NCI-H1092 (cell line): ENCODE measurements around the gene UBA6.
"Not testable (repeated sequence)": the region's sequence is repeated elsewhere in the genome, so short reads cannot be mapped to it uniquely, and the experiment has no call there.

Experiments
- DNase-seq: peaks from one replicate; lab custom pipeline; 2025; lab: John Stamatoyannopoulos, UW

Gene UBA6

GRCh38 chr4:67713529-67714247 is 12.7 kb upstream of the UBA6 start:
- DNase-seq = no peak

DNA sequence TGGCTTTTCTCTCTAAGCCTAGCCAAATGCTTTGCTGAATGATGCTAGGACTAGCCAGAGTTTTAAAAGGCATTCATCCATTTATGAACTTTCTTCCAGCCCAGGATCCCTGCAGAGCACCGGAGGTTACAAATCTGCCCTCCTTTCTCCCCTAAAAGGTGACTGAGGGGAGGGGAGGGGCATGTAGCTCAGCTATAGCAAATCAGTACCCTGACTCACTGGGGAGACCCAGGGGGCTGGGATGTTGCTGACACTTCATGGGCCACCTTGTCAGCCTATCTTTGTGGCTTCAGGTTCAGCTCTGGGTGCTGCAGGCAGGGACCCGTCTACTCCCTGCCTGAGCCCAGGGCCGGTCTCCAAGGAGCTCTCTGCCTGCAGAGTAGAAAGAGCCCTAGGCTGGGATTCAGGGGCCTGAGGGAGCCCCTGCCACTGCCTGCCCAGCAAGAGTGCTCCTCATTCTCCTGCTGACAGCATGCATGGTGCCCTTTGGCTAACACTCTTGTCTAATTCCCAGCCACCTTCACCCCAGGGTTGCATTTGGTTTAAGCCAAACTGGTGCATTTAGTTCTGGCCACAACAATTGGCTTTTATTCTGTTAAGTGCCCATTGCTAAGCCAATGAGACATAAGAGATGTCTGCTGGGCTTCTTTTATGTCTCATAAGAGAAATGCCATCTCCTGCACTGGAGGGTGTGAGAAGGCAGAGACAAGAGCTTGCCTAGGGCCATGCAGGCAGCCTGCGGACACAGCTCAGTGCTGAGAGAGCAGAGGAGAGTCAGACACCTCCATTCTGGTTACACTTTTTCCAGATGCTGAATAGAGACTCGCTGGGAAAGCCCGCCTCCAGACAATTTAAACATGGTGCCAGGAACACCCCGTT is 11.9 kb upstream of the UBA6 start:
- DNase-seq = no peak

DNA sequence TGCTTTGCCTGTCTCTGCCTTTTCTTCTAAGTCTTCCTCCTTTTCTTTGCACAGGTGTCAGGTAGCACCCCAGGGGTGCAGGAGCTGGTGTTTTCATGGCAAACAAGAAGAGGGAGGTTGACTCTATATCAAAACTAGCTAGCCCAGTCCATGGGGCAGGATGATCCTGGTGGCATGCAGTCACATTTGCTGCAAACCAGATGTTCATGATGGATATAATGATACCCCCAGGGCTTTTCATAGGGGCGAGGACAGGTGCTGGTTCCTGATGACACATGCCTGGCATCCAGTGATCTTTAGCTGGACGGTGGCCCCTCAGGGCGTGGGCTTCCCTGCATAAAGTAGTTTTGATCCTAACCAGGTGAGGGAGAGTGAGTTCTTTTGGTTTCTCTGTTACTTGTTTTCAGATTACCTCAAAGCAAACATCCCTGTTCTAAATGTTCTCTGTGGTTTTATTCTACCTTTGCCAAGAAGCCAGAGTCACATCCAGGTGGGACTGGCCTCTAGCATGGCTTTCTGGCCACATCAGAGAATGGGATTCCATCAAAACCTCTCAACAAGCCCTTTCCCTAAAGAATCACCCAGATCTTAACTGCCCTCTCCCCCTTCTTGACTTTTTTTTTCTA is 11.2 kb upstream of the UBA6 start:
- DNase-seq = no peak

GRCh38 chr4:67706682-67707081 is 5.7 kb upstream of the UBA6 start:
- not testable (repeated sequence) for DNase-seq

DNA sequence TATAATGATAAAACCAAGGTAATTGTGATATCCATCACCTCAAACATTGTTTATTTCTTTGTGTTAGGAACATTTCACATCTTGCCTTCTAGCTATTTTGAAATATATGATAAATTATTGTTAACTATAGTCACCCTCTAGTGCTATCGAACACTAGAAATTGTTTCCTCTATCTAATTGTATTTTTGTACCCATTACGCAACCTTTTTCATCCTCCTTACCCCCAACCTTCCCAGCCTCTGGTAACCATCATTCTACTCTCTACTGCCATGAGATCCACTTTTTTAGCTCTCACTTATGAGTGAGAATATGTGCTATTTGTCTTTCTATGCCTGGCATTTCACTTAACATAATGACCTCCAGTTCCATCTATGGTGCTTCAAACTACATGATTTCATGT is 3.9 kb upstream of the UBA6 start:
- DNase-seq = no peak

- no peak for DNase-seq
Observed at GRCh38 chr4:67702166-67702565, 1.2 kb upstream of the UBA6 start.

- DNase-seq = no peak
Observed at GRCh38 chr4:67701517-67701850, 529 bp upstream of the UBA6 start.

DNA sequence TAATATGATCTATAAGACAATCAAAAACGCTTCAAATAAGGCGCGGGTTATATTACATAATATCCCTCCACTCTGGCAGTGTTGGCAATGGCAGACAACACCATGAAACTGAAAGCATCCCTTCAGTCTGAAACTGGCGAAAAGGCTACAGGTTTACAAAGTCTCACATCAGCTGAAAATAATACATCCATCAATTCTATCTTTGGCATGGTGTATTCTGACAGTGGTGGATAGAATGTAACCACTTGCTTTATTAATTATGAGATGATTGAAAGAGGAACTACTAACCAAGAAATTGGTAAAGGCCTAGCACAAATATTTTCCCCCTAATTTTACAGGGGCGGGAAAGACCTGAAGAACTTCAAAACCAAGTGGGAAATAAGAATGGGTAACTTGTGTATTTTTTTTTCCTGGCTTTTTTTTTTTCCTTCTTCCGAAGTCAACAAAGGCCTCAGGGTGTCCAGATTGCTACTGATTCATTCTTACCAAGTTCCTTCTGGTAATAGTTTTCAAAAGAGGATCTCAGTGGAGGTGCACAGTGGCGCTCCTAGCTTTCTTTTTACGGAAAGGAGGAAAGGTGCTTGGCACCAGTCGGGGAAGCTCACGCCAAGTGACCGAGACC is 728 bp downstream of the UBA6 start:
- no peak for DNase-seq

- DNase-seq = no peak
Observed at GRCh38 chr4:67699603-67700002, 1.4 kb downstream of the UBA6 start.

- no peak for DNase-seq
Observed at GRCh38 chr4:67697860-67698687, 2.9 kb downstream of the UBA6 start.

- no peak for DNase-seq
Observed at GRCh38 chr4:67696061-67696460, 4.9 kb downstream of the UBA6 start.

GRCh38 chr4:67694662-67695061 is 6.3 kb downstream of the UBA6 start:
- DNase-seq = no peak

DNA sequence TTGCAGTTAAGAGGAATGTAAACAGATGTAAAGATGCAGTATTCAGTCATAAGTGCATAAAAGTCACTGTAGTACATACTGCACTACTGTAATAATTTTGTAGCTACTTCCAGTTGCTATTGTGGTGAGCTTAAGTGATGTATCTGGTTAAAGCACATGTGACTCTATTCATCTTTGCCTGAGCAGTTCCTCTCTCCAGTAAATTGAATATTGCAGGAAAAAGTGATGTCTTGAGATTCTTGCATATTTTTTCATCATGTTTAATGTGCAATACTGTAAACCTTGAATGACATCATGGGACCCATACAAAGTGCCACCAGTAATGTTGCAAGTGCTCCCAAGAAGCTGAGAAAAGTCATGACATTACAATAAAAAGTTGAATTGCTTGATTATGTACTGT is 9.6 kb downstream of the UBA6 start:
- DNase-seq = no peak

DNA sequence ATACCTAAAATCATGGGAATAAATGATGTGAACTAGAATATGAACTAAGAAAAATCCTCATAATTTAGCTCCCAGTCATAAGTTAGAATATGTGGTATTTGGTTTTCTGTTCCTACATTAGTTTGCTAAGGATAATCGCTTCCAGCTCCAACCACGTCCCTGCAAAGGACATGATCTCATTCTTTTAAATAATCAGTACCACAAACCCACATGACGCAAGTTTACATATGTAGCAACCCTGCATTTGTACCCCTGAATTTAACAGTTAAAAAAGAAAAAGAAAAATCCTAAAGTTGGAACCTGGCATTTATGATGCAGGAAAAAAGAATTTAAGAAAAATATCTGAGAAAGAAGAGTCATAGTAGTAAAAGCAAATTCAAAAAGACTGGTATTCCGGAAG is 13.3 kb downstream of the UBA6 start:
- no peak for DNase-seq

DNA sequence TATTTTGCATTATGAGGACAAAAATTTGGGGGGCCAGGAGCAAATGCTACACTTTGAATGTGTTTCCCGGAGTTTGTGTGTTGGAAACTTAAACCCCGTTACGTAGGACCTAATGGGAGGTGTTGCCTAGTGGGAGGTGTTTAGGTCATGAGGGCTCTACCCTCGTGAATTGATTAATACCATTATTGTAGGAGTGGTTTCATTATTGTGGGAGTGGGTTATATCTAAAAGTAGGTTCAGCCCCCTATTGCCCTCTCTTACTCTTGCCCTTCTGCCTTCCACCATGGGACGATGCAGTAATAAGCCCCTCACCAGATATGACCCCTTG is 15.5 kb downstream of the UBA6 start:
- DNase-seq = no peak

GRCh38 chr4:67684839-67685531 is 16.0 kb downstream of the UBA6 start:
- no peak for DNase-seq

GRCh38 chr4:67682266-67682665 is 18.7 kb downstream of the UBA6 start:
- DNase-seq = no peak

DNA sequence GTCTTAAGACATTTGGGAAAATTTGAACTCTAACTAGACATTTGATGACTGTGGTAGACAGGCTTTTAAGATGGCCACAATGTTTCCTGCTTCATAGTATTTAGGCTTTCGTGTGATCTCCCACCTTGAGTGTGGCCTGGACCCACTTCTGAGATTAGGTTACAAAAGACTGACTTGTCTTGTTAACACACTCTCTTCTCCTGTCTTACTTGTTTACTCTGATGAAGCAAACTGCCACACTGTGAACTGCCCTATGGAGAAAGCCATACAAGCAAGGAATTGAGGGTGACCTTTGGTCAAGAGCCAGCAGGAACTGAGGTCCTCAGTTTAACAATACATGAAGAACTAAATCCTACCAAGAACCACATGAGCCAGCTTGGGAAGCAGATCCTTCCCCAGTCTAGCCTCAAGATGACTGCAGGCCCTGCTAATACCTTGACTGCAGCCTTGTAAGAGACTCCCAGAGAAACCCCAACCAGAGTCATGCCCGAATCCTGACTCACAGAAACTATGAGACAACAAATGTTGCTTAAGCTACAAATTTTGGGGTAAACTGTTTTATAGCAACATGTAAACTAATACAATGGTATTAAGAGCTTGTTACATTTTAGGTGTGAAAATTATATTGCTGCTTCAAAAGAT is 20.3 kb downstream of the UBA6 start:
- no peak for DNase-seq

- DNase-seq = no peak
Observed at GRCh38 chr4:67678612-67679011, 22.3 kb downstream of the UBA6 start.

DNA sequence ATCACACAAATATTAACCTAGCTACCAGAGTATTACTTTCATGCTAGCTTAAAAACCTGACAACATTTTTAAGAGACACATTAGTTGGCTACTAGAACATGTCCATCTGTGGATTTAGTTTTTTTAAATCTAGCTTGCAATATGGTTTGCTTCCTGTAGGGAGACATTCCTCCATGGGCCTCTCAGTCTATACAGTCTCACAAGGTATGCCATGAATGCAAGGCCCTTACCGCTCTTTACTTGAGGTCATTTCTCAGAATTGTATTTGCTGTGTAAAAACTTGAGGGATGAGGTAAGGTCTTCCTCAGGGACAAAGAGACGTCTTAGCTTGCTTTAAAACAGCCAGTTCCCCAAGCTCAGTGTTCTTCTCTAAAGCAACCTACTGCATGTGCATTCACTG is 26.9 kb downstream of the UBA6 start:
- no peak for DNase-seq

GRCh38 chr4:67668315-67668714 is 32.6 kb downstream of the UBA6 start:
- no peak for DNase-seq
